ENCODE results near the gene CHAC1. TPM values are rescaled to one million over a fixed set of nuclear protein-coding genes. Genes with fewer than 3 reads are reported as not detected.

CHAC1 gene
- total RNA-seq, 1 experiment from 2014 or later: 48.7 TPM

DNA sequence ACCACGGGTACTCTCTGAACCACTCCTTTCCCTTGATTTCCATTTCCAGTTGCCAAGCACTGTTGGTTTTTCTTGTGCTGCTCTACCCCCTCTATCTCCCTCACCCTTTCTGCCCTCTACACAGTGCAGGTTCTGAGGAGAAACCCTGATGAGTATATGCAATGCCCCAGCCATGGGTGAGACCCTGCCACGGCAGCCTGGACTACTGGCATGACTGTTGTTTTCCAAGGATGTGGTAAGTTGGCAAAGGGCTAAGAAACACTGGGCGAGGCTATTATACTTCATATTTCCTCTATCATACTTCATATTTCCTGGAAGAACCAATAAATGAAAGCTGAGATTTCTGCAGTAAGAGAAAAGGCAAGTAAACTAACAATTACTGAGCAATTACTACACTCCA, 27.9 kb downstream of the CHAC1 start:
- H4K91ac ChIP-seq (ENCODE audit: insufficient read length, low read depth, low read length): no peak overlapping the region
- WGBS (ENCODE audit: extremely low coverage, insufficient read length, low lambda C conversion rate): no CpG with 5 or more reads among the region's 3 CpGs

More for the DNA sequence above, 27.9 kb downstream of the CHAC1 start:
- Mint-ChIP-seq H3K27me3 (ENCODE audit: low read depth) (no peaks in the 10 kb centered on the region), H3K4me1 (no peaks in the 10 kb centered on the region), H3K27ac (peak overlapping the region in 1 of 3 experiments; percentile 78; a peak in 2 of 7 replicates), H3K9me3 (no peaks in the 10 kb centered on the region), H3K4me3 (no peak overlapping the region), H3K36me3 (ENCODE audit: insufficient read depth in 1 of 3, low read depth in 3 of 3) (peaks cover 36 to 97% (median 81%) of the 10 kb centered on the region in 3 experiments)
- no peak overlapping the region for H3K27ac ChIP-seq (ENCODE audit: insufficient read length, low read depth, low read length)
- H2BK20ac ChIP-seq (ENCODE audit: low read depth, low read length, poor library complexity, severe bottlenecking): no peak overlapping the region
- no peaks in the 10 kb centered on the region for H4K20me1 ChIP-seq (ENCODE audit: control insufficient read depth, insufficient read depth, insufficient read length)
- H4K5ac ChIP-seq (ENCODE audit: insufficient read length, low read depth, low read length): no peak overlapping the region
- no peak overlapping the region for H3K56ac ChIP-seq (ENCODE audit: insufficient read length, low read depth, low read length)
- no peak overlapping the region for H3K4ac ChIP-seq (ENCODE audit: low read depth, low read length)
- TF ChIP-seq, protein P1, sequence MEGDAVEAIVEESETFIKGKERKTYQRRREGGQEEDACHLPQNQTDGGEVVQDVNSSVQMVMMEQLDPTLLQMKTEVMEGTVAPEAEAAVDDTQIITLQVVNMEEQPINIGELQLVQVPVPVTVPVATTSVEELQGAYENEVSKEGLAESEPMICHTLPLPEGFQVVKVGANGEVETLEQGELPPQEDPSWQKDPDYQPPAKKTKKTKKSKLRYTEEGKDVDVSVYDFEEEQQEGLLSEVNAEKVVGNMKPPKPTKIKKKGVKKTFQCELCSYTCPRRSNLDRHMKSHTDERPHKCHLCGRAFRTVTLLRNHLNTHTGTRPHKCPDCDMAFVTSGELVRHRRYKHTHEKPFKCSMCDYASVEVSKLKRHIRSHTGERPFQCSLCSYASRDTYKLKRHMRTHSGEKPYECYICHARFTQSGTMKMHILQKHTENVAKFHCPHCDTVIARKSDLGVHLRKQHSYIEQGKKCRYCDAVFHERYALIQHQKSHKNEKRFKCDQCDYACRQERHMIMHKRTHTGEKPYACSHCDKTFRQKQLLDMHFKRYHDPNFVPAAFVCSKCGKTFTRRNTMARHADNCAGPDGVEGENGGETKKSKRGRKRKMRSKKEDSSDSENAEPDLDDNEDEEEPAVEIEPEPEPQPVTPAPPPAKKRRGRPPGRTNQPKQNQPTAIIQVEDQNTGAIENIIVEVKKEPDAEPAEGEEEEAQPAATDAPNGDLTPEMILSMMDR (conservative IDR thresholded peaks at IDR 0.05): no peak
- H3T11ph ChIP-seq (ENCODE audit: low read length): no peak overlapping the region
- H3K9me3 ChIP-seq (ENCODE audit: control insufficient read depth, low read depth, low read length): no peaks in the 10 kb centered on the region
- H3K27me3 ChIP-seq (ENCODE audit: insufficient read depth, low read length): no peaks in the 10 kb centered on the region
- no peak overlapping the region for H2BK12ac ChIP-seq (ENCODE audit: insufficient read length, low read depth, low read length)
- no peak overlapping the region for H3K14ac ChIP-seq (ENCODE audit: insufficient read depth, low read length)
- no peak overlapping the region for H2AK5ac ChIP-seq (ENCODE audit: insufficient read length, low read length)
- no peaks in the 10 kb centered on the region for H3K79me2 ChIP-seq (ENCODE audit: insufficient read depth, low read length)
- no peaks in the 10 kb centered on the region for H3K23me2 ChIP-seq (ENCODE audit: insufficient read length, low read depth, low read length, poor library complexity, severe bottlenecking)
- H2AFZ ChIP-seq (ENCODE audit: low read length): no peak overlapping the region
- H3K9ac ChIP-seq (ENCODE audit: extremely low read depth, insufficient read length, low read length): no peak overlapping the region
- no peak overlapping the region for H4K8ac ChIP-seq (replicated peaks; ENCODE audit: insufficient read length, low read depth, low read length)
- no peaks in the 10 kb centered on the region for H3K4me1 ChIP-seq (ENCODE audit: insufficient read depth, low read length)
- H3K18ac ChIP-seq (ENCODE audit: insufficient read length, low read depth, low read length): no peak overlapping the region
- H2BK5ac ChIP-seq (ENCODE audit: insufficient read length, low read length): no peak overlapping the region
- H2BK120ac ChIP-seq (ENCODE audit: low read depth, low read length, poor library complexity, severe bottlenecking): no peak overlapping the region
- no peak overlapping the region for H3K23ac ChIP-seq (ENCODE audit: insufficient read length, low read depth, low read length)
- no peak overlapping the region for H3K4me2 ChIP-seq (ENCODE audit: insufficient read depth, insufficient read length, low read length)
- DNase-seq: no peak
- no peak overlapping the region for H2BK15ac ChIP-seq (ENCODE audit: low read depth, low read length)
- H3K79me1 ChIP-seq (ENCODE audit: insufficient read depth, low read depth, low read length, poor library complexity, severe bottlenecking): no peaks in the 10 kb centered on the region

All from H9 (cell line).